Measurements from ENCODE around the gene JAZF1.

JAZF1 gene

DNA sequence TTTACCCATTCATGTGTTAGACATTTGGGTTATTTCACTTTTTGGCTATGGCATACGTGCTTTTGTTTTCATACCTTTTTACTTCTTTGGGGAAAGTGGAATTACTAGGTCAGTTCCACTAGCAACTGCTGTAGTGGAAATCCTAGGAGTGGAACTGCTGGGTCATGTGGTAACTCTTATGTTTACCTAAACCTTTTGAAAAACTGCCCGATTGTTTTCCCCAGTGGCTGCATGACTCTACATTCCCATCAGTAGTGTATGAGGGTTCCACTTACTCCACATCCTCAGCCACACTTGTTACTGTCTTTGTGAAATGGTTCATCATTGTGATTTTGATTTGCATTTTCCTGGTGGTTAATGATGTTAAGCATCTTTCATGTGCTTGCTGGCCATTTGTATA lies 358.4 kb downstream of the JAZF1 start:
- no peak for ATAC-seq
- TF ChIP-seq PPARA (CRISPR knock-in tag; IDR thresholded peaks at IDR 0.05; ENCODE audit: borderline replicate concordance) (no peak), SNAI2 (CRISPR knock-in tag; IDR thresholded peaks at IDR 0.05) (no peak), ESRRG (CRISPR knock-in tag; IDR thresholded peaks at IDR 0.05) (no peak)
- TF ChIP-seq, protein P1, sequence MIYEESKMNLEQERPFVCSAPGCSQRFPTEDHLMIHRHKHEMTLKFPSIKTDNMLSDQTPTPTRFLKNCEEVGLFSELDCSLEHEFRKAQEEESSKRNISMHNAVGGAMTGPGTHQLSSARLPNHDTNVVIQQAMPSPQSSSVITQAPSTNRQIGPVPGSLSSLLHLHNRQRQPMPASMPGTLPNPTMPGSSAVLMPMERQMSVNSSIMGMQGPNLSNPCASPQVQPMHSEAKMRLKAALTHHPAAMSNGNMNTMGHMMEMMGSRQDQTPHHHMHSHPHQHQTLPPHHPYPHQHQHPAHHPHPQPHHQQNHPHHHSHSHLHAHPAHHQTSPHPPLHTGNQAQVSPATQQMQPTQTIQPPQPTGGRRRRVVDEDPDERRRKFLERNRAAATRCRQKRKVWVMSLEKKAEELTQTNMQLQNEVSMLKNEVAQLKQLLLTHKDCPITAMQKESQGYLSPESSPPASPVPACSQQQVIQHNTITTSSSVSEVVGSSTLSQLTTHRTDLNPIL (CRISPR knock-in tag; IDR thresholded peaks at IDR 0.05; ENCODE audit: low read depth) = no peak
- TF ChIP-seq, protein P2, sequence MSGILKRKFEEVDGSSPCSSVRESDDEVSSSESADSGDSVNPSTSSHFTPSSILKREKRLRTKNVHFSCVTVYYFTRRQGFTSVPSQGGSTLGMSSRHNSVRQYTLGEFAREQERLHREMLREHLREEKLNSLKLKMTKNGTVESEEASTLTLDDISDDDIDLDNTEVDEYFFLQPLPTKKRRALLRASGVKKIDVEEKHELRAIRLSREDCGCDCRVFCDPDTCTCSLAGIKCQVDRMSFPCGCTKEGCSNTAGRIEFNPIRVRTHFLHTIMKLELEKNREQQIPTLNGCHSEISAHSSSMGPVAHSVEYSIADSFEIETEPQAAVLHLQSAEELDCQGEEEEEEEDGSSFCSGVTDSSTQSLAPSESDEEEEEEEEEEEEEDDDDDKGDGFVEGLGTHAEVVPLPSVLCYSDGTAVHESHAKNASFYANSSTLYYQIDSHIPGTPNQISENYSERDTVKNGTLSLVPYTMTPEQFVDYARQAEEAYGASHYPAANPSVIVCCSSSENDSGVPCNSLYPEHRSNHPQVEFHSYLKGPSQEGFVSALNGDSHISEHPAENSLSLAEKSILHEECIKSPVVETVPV (CRISPR knock-in tag; IDR thresholded peaks at IDR 0.05) = no peak
- TF ChIP-seq, protein P3, sequence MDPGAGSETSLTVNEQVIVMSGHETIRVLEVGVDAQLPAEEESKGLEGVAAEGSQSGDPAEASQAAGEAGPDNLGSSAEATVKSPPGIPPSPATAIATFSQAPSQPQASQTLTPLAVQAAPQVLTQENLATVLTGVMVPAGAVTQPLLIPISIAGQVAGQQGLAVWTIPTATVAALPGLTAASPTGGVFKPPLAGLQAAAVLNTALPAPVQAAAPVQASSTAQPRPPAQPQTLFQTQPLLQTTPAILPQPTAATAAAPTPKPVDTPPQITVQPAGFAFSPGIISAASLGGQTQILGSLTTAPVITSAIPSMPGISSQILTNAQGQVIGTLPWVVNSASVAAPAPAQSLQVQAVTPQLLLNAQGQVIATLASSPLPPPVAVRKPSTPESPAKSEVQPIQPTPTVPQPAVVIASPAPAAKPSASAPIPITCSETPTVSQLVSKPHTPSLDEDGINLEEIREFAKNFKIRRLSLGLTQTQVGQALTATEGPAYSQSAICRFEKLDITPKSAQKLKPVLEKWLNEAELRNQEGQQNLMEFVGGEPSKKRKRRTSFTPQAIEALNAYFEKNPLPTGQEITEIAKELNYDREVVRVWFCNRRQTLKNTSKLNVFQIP (CRISPR knock-in tag; IDR thresholded peaks at IDR 0.05; ENCODE audit: borderline replicate concordance, low read depth) = no peak

DNA sequence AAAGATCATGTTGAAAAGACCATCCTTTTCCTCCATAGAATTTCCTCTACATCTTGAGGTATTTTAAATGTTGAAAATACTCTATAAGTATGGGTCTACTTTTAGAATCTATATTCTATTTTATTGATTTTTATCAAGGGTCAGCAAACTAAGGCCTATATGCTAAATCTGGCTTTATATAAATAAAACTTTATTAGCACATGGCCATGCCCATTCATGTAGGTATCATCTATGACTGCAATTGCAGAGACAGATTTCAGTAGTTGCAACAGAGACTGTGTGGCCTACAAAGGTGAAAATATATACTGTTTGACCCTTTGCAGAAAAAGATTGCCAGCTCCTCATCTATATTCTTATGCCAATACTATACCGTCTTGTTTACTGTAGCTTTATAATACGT lies 367.9 kb downstream of the JAZF1 start:
- TF ChIP-seq TCF4 (CRISPR knock-in tag; IDR thresholded peaks at IDR 0.05; ENCODE audit: borderline replicate concordance) = no peak
- TF ChIP-seq ZC3H10 (CRISPR knock-in tag; IDR thresholded peaks at IDR 0.05) = no peak
- TF ChIP-seq BACH2 (CRISPR knock-in tag; IDR thresholded peaks at IDR 0.05; ENCODE audit: borderline replicate concordance) = no peak
- no peak for TF ChIP-seq ARNTL (CRISPR knock-in tag; IDR thresholded peaks at IDR 0.05; ENCODE audit: borderline replicate concordance, low read depth)
- no peak for TF ChIP-seq ISL1 (CRISPR knock-in tag; IDR thresholded peaks at IDR 0.05)
- TF ChIP-seq GLIS3 (CRISPR knock-in tag; IDR thresholded peaks at IDR 0.05) = no peak
- no peak for TF ChIP-seq OSR1 (CRISPR knock-in tag; IDR thresholded peaks at IDR 0.05)
- TF ChIP-seq, protein P4, sequence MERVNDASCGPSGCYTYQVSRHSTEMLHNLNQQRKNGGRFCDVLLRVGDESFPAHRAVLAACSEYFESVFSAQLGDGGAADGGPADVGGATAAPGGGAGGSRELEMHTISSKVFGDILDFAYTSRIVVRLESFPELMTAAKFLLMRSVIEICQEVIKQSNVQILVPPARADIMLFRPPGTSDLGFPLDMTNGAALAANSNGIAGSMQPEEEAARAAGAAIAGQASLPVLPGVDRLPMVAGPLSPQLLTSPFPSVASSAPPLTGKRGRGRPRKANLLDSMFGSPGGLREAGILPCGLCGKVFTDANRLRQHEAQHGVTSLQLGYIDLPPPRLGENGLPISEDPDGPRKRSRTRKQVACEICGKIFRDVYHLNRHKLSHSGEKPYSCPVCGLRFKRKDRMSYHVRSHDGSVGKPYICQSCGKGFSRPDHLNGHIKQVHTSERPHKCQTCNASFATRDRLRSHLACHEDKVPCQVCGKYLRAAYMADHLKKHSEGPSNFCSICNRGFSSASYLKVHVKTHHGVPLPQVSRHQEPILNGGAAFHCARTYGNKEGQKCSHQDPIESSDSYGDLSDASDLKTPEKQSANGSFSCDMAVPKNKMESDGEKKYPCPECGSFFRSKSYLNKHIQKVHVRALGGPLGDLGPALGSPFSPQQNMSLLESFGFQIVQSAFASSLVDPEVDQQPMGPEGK (CRISPR knock-in tag; IDR thresholded peaks at IDR 0.05; ENCODE audit: borderline replicate concordance) = no peak
- no peak for TF ChIP-seq ZNF8 (CRISPR knock-in tag; IDR thresholded peaks at IDR 0.05)
- no peak for TF ChIP-seq SNAI2 (CRISPR knock-in tag; IDR thresholded peaks at IDR 0.05)
- no peak for TF ChIP-seq ZFP3 (CRISPR knock-in tag; IDR thresholded peaks at IDR 0.05)
- TF ChIP-seq RARB (CRISPR knock-in tag; IDR thresholded peaks at IDR 0.05) = no peak
- no peak for TF ChIP-seq ZFP30 (CRISPR knock-in tag; IDR thresholded peaks at IDR 0.05)
- TF ChIP-seq, protein P2 (CRISPR knock-in tag; IDR thresholded peaks at IDR 0.05) = no peak
- TF ChIP-seq ZNF565 (CRISPR knock-in tag; conservative IDR thresholded peaks at IDR 0.05; ENCODE audit: low read depth) = no peak
- TF ChIP-seq, protein P3 (CRISPR knock-in tag; IDR thresholded peaks at IDR 0.05; ENCODE audit: borderline replicate concordance, low read depth) = no peak

DNA sequence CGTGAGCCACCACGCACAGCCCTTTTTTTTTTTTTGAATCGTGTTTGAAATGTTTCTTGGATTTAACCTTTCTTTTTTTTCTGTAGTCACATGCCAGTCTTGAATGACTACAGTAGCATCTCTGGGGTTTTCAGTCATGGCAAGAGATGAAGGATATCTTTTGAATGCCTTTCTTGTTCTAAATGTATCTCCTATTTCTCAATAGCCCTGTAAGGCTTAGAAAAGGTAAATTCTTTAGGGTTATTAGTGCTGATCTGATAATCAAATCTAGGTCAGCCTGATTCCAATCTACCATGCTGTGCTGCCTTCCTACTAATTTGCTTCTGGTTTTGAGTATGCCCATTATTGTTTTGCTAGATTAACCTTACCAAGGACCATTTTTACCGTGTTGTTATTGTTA lies 370.4 kb downstream of the JAZF1 start:
- no peak for ATAC-seq
- TF ChIP-seq SNAI2 (CRISPR knock-in tag; IDR thresholded peaks at IDR 0.05) (no peak), RARB (CRISPR knock-in tag; IDR thresholded peaks at IDR 0.05) (no peak), PPARA (CRISPR knock-in tag; IDR thresholded peaks at IDR 0.05; ENCODE audit: borderline replicate concordance) (no peak), CSDC2 (CRISPR knock-in tag; IDR thresholded peaks at IDR 0.05) (no peak), BACH2 (CRISPR knock-in tag; IDR thresholded peaks at IDR 0.05; ENCODE audit: borderline replicate concordance) (no peak)
- TF ChIP-seq, protein P1 (CRISPR knock-in tag; IDR thresholded peaks at IDR 0.05; ENCODE audit: low read depth) = no peak

More for the DNA sequence above, 367.9 kb downstream of the JAZF1 start:
- no peak for ATAC-seq
